ENCODE results near the gene IQCN.
A peak's percentile ranks its signal among the peaks of the same experiment; 100 is the strongest.

IQCN gene

GRCh38 chr19:18239303-18239702 is 34.9 kb downstream of the IQCN start:
- Histone ChIP-seq H3K27me3 (ENCODE audit: insufficient read depth, low read depth, severe bottlenecking) (no peaks in the 10 kb centered on the region), H3K4me3 (ENCODE audit: low read depth, low read length) (no peak overlapping the region), H3K9me3 (ENCODE audit: severe bottlenecking) (no peaks in the 10 kb centered on the region), H3K36me3 (no peaks in the 10 kb centered on the region), H3K27ac (no peak overlapping the region)
- no peak for DNase-seq
- TF ChIP-seq CTCF (IDR thresholded peaks at IDR 0.05; ENCODE audit: low read depth, low read length), result no peak

- no peaks in the 10 kb centered on the region for H3K36me3 ChIP-seq
- no peak for TF ChIP-seq CTCF (IDR thresholded peaks at IDR 0.05; ENCODE audit: low read depth, low read length)
- H3K27me3 ChIP-seq (ENCODE audit: insufficient read depth, low read depth, severe bottlenecking), result no peaks in the 10 kb centered on the region
- H3K9me3 ChIP-seq (ENCODE audit: severe bottlenecking), result no peaks in the 10 kb centered on the region
- H3K27ac ChIP-seq, result no peak overlapping the region
- peak overlapping the region; percentile 79 for H3K4me3 ChIP-seq (ENCODE audit: low read depth, low read length)
- peak; percentile 79 for DNase-seq
Measured at GRCh38 chr19:18234194-18234593, 40.1 kb downstream of the IQCN start.

GRCh38 chr19:18233224-18233825 is 40.9 kb downstream of the IQCN start:
- H3K36me3 ChIP-seq, result no peaks in the 10 kb centered on the region
- peak overlapping the region; percentile 79 for H3K4me3 ChIP-seq (ENCODE audit: low read depth, low read length)
- peak overlapping the region; percentile 84 for H3K27ac ChIP-seq
- DNase-seq, result peak; percentile 57
- TF ChIP-seq CTCF (IDR thresholded peaks at IDR 0.05; ENCODE audit: low read depth, low read length), result no peak
- no peaks in the 10 kb centered on the region for H3K27me3 ChIP-seq (ENCODE audit: insufficient read depth, low read depth, severe bottlenecking)
- H3K9me3 ChIP-seq (ENCODE audit: severe bottlenecking), result no peaks in the 10 kb centered on the region

GRCh38 chr19:18232540-18233223 is 41.6 kb downstream of the IQCN start:
- peak overlapping the region; percentile 79 for H3K4me3 ChIP-seq (ENCODE audit: low read depth, low read length)
- peak; percentile 51; the same call in 1 of the 2 replicates for TF ChIP-seq CTCF (IDR thresholded peaks at IDR 0.05; ENCODE audit: low read depth, low read length)
- DNase-seq, result peak; percentile 88

GRCh38 chr19:18231775-18232174 is 42.5 kb downstream of the IQCN start:
- no peak overlapping the region for H3K4me3 ChIP-seq (ENCODE audit: low read depth, low read length)
- H3K36me3 ChIP-seq, result no peaks in the 10 kb centered on the region
- H3K9me3 ChIP-seq (ENCODE audit: severe bottlenecking), result no peaks in the 10 kb centered on the region
- peak overlapping the region; percentile 84 for H3K27ac ChIP-seq
- peak; percentile 84 for DNase-seq
- TF ChIP-seq CTCF (IDR thresholded peaks at IDR 0.05; ENCODE audit: low read depth, low read length), result no peak
- no peaks in the 10 kb centered on the region for H3K27me3 ChIP-seq (ENCODE audit: insufficient read depth, low read depth, severe bottlenecking)

More at GRCh38 chr19:18232540-18233223, 41.6 kb downstream of the IQCN start:
- H3K9me3 ChIP-seq (ENCODE audit: severe bottlenecking), result no peaks in the 10 kb centered on the region
- H3K27ac ChIP-seq, result peak overlapping the region; percentile 84
- no peaks in the 10 kb centered on the region for H3K36me3 ChIP-seq
- H3K27me3 ChIP-seq (ENCODE audit: insufficient read depth, low read depth, severe bottlenecking), result no peaks in the 10 kb centered on the region

Measured in WERI-Rb-1 (cell line).